SK-N-SH (cell line): ENCODE data around the gene HOXB5. TPM values are rescaled to one million over a fixed set of nuclear protein-coding genes. Genes with fewer than 3 reads are reported as not detected.

Source experiments
- CTCF ChIA-PET: fragments of 300-600, 350-600 bp; formaldehyde crosslinking; extraction: SDS; loops from one replicate; lab custom pipeline; 2021; lab: Yijun Ruan, JAX
- POLR2A ChIA-PET: fragments of 350-600 bp; sonication (Branson Sonifier 250); formaldehyde crosslinking; extraction: SDS; loops from one replicate; lab custom pipeline; 2020; ENCODE audit warnings: antibody characterized with exemption, inconsistent platforms; lab: Yijun Ruan, JAX
- DNase-seq: peaks from one replicate; pipeline ENCODE4 v3.0.0; 2012
- H2AFZ ChIP-seq: fragments of 200-600 bp; sonication (generic); 2 replicates; pipeline ENCODE4 v1.8.1; 2016; ENCODE audit warnings: antibody characterized with exemption, mild to moderate bottlenecking, low read depth
- H3F3A ChIP-seq: fragments of 200-600 bp; sonication (generic); replicated peaks from 2 replicates; pipeline ENCODE3; 2016; ENCODE audit warnings: antibody characterized with exemption, mild to moderate bottlenecking; ENCODE audit not compliant: insufficient read depth
- H3K27ac ChIP-seq, 2 experiments: fragments of 200-500 bp in 1 of 2; fragments of 200-600 bp in 1 of 2; sonication (Bioruptor generic) in 1 of 2; sonication (generic), shearing (Covaris generic) in 1 of 2; 2 replicates each; pipeline versions ENCODE4 v1.5.1 to v1.6.1; 2014 to 2016; ENCODE audit warnings: low read depth in 2 of 2, inconsistent platforms in 1 of 2, low read length in 1 of 2, mild to moderate bottlenecking in 1 of 2, mixed read lengths in 1 of 2
- H3K27me3 ChIP-seq: fragments of 200-600 bp; sonication (generic), shearing (Covaris generic); 2 replicates; pipeline ENCODE4 v1.6.1; 2016; ENCODE audit warnings: mixed run types; ENCODE audit not compliant: insufficient read depth
- H3K36me3 ChIP-seq, 2 experiments: fragments of 200-500 bp in 1 of 2; fragments of 200-600 bp in 1 of 2; sonication (Bioruptor generic) in 1 of 2; sonication (generic) in 1 of 2; replicated peaks in 1 of 2; 2 replicates each; pipeline versions ENCODE3 to v1.5.1; 2014 to 2016; ENCODE audit warnings: low read length in 1 of 2, mild to moderate bottlenecking in 1 of 2; ENCODE audit not compliant: insufficient read depth in 2 of 2, control insufficient read depth in 1 of 2
- H3K4me1 ChIP-seq, 2 experiments: fragments of 200-500 bp in 1 of 2; fragments of 200-600 bp in 1 of 2; sonication (Bioruptor generic) in 1 of 2; sonication (generic), shearing (Covaris generic) in 1 of 2; 2 replicates each; pipeline versions ENCODE4 v1.5.1 to v1.6.1; 2014 to 2016; ENCODE audit warnings: low read depth in 1 of 2, low read length in 1 of 2, mixed run types in 1 of 2; ENCODE audit not compliant: insufficient read depth in 2 of 2, control insufficient read depth in 1 of 2
- H3K4me2 ChIP-seq: fragments of 200-600 bp; sonication (generic), shearing (Covaris generic); 2 replicates; pipeline ENCODE4 v1.6.1; 2017; ENCODE audit warnings: mixed run types
- H3K4me3 ChIP-seq, 2 experiments: fragments of 200-500 bp in 1 of 2; fragments of 200-600 bp in 1 of 2; sonication (Bioruptor generic) in 1 of 2; sonication (generic), shearing (Covaris generic) in 1 of 2; 2 replicates each; pipeline versions ENCODE4 v1.5.1 to v1.8.1; 2014 to 2016; ENCODE audit warnings: low read depth in 2 of 2, inconsistent platforms in 1 of 2, low read length in 1 of 2, mild to moderate bottlenecking in 1 of 2, mixed read lengths in 1 of 2, moderate library complexity in 1 of 2
- H3K79me2 ChIP-seq: fragments of 200-600 bp; sonication (generic); 2 replicates; pipeline ENCODE4 v1.8.1; 2017; ENCODE audit warnings: mild to moderate bottlenecking; ENCODE audit not compliant: insufficient read depth
- H3K9ac ChIP-seq: fragments of 200-600 bp; sonication (generic); 2 replicates; pipeline ENCODE4 v1.6.1; 2017; ENCODE audit warnings: mixed run types
- H3K9me2 ChIP-seq: fragments of 200-600 bp; sonication (generic); 2 replicates; pipeline ENCODE4 v1.6.1; 2017; ENCODE audit warnings: mixed run types
- H3K9me3 ChIP-seq: fragments of 200-600 bp; sonication (generic); 2 replicates; pipeline ENCODE4 v1.6.1; 2017; ENCODE audit warnings: mixed run types, mild to moderate bottlenecking, moderate library complexity
- H4K20me1 ChIP-seq: fragments of 200-600 bp; sonication (generic); 2 replicates; pipeline ENCODE4 v1.6.1; 2017; ENCODE audit warnings: mild to moderate bottlenecking, mixed run types; ENCODE audit not compliant: insufficient read depth
- CHD2 ChIP-seq: fragments of 150-350 bp; IDR thresholded peaks from 2 replicates; pipeline ENCODE4 v1.6.1; 2018; ENCODE audit warnings: low read length; ENCODE audit not compliant: partially characterized antibody
- CTCF ChIP-seq: fragments of 200-600 bp; sonication (generic); IDR thresholded peaks from 2 replicates; pipeline ENCODE4 v1.6.1; 2017; ENCODE audit warnings: antibody characterized with exemption, mild to moderate bottlenecking, moderate library complexity
- FOSL2 ChIP-seq: IDR thresholded peaks from 2 replicates; pipeline ENCODE4 v1.4.0; 2012; ENCODE audit warnings: low read depth, mild to moderate bottlenecking, moderate library complexity, borderline replicate concordance
- JUND ChIP-seq: IDR thresholded peaks from 2 replicates; pipeline ENCODE4 v1.4.0; 2012
- MXI1 ChIP-seq: IDR thresholded peaks from 2 replicates; pipeline ENCODE4 v1.6.1; 2012; ENCODE audit warnings: mild to moderate bottlenecking, low read depth, low read length, improper control_type of control experiment
- PBX3 ChIP-seq: IDR thresholded peaks from 2 replicates; pipeline ENCODE4; 2012
- RAD21 ChIP-seq: IDR thresholded peaks from 2 replicates; pipeline ENCODE4 v1.6.1; 2012; ENCODE audit warnings: mild to moderate bottlenecking, low read length
- RCOR1 ChIP-seq: fragments of 150-350 bp; IDR thresholded peaks from 2 replicates; pipeline ENCODE4 v1.6.1; 2017; ENCODE audit warnings: antibody characterized with exemption, low read length
- RFX5 ChIP-seq: IDR thresholded peaks from 2 replicates; pipeline ENCODE4 v1.6.1; 2012; ENCODE audit warnings: mild to moderate bottlenecking, improper control_type of control experiment, low read length
- RXRA ChIP-seq: IDR thresholded peaks from 2 replicates; pipeline ENCODE4 v1.4.0; 2012; ENCODE audit warnings: low read depth, mild to moderate bottlenecking, borderline replicate concordance
- TAF1 ChIP-seq: IDR thresholded peaks from 2 replicates; pipeline ENCODE4 v1.6.1; 2012; ENCODE audit warnings: low read depth, mild to moderate bottlenecking, low read length, moderate library complexity, borderline replicate concordance
- USF2 ChIP-seq: fragments of 150-350 bp; IDR thresholded peaks from 2 replicates; pipeline ENCODE4 v1.6.1; 2017; ENCODE audit warnings: antibody characterized with exemption, low read length, low read depth, borderline replicate concordance
- WGBS: methylation state at CpG from one replicate; pipeline ENCODE4 v1.1.6; 2017; ENCODE audit warnings: low lambda C conversion rate; 5-methylcytosine and 5-hydroxymethylcytosine counted together
- polyA plus RNA-seq, 3 experiments: library from polyadenylated mRNA; depleted of rRNA; stranded (reverse); fragments of >200 nt; gene quantifications; 2 replicates each; pipeline ENCODE4 v1.2.3, GENCODE V29; 2012
- TF ChIP-seq, protein P1 (sequence below): IDR thresholded peaks from 2 replicates; pipeline ENCODE4 v1.4.0; 2012; ENCODE audit warnings: low read depth

Gene HOXB5
- polyA plus RNA-seq, 1 of the 3 experiments (the other 2 are of a cell fraction): not detected

DNA sequence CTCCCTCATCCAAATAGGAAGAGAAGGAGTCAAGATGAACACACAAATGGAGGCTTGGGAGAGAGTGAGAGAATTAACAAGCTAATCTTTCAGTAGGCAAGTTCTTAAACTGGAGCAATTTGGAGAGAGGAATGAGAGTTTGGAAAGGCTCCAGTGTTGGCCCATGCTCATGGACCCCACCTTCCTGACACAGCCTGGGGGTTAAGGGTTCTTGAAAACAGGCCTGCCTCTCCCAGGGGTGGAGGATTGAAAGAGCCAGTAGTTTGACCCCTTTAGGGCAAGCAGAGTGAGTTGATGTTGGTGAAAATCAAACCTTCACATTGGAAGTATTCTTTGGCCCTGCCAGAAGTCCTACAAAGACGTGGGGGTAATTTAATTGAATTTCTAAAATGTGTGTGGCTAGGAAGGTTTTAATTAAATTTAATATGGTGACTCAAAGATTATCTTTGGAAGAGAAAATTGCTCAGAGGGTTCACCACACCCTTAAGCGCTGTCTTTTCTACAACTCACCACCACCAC, 9.3 kb downstream of the HOXB5 start (continued):
- TF ChIP-seq, protein P1, sequence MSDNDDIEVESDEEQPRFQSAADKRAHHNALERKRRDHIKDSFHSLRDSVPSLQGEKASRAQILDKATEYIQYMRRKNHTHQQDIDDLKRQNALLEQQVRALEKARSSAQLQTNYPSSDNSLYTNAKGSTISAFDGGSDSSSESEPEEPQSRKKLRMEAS: no peak
- no peak for TF ChIP-seq MXI1

DNA sequence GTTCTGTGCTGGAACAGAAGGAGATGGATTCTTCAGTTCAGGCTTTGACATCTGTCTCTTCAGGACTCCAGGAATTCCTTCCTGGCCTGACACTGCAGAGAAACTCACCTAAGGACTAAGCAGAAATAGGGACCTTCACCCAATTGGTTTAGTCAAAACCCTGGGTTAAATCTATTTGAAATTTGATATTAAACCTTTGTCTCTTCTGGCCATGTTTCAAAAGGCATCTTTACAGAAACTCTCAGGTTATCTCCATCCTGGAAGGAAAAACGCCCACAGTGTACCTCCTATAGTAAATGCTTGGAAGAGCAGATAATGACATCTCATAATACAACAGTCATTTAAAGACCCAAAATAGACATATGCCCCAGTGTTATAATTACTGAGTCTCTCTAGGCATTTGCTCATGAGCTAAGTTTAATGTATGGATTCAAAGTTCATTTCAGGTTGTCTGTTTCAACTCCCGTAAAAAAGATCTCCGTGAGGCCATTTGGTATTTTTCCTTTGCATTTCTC, 9.8 kb downstream of the HOXB5 start:
- H4K20me1 ChIP-seq: peaks cover 9% of the 10 kb centered on the region; the same call in 1 of the 2 replicates
- no peak overlapping the region for H3K4me3 ChIP-seq
- no peak for TF ChIP-seq MXI1
- no peak for TF ChIP-seq RAD21
- TF ChIP-seq RCOR1: no peak
- TF ChIP-seq, protein P1: no peak
- TF ChIP-seq CHD2: no peak
- no peak for TF ChIP-seq CTCF
- TF ChIP-seq PBX3: no peak
- TF ChIP-seq JUND: no peak
- TF ChIP-seq FOSL2: no peak
- no peak for TF ChIP-seq RXRA
- no peak for TF ChIP-seq TAF1
- no peak for TF ChIP-seq USF2
- TF ChIP-seq RFX5: no peak
- ChIA-PET POLR2A (interaction anchor here (0.6 kb wide), 1 partner anchor 99 kb away, joined by 4 read pairs; no protein-coding TSS in a partner anchor), CTCF (interaction anchor here (1.5 kb wide), 1 partner anchor 53 kb away, joined by 4 read pairs; no protein-coding TSS in a partner anchor)
- 21% methylated on average over 3 of the region's 3 CpGs for WGBS
- no peaks in the 10 kb centered on the region for H3K9me2 ChIP-seq
- no peak overlapping the region for H3K9ac ChIP-seq
- H3K36me3 ChIP-seq: no peaks in the 10 kb centered on the region
- no peaks in the 10 kb centered on the region for H3K9me3 ChIP-seq
- peaks cover 2 to 3% of the 10 kb centered on the region in 2 experiments; a peak in 1 of 4 replicates for H3K4me1 ChIP-seq
- H3F3A ChIP-seq: peaks cover 4% of the 10 kb centered on the region
- peaks cover 100% of the 10 kb centered on the region for H3K27me3 ChIP-seq
- no peak overlapping the region for H3K4me2 ChIP-seq
- H2AFZ ChIP-seq: no peak overlapping the region
- no peak overlapping the region for H3K27ac ChIP-seq
- H3K79me2 ChIP-seq: no peaks in the 10 kb centered on the region
- DNase-seq: no peak
